Endothelial cell of hepatic sinusoid (primary cell): ENCODE results near the gene PRIMA1.
"Not testable (repeated sequence)": the region's sequence is repeated elsewhere in the genome, so short reads cannot be mapped to it uniquely, and the experiment has no call there.

Experiments used
- in situ Hi-C: cut with HindIII; loops from 2 replicates; pipeline ENCODE4 v1.10.0; 2017; ENCODE audit warnings: low sequenced_read_pairs

Gene PRIMA1, protein sequence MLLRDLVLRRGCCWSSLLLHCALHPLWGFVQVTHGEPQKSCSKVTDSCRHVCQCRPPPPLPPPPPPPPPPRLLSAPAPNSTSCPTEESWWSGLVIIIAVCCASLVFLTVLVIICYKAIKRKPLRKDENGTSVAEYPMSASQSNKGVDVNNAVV

DNA sequence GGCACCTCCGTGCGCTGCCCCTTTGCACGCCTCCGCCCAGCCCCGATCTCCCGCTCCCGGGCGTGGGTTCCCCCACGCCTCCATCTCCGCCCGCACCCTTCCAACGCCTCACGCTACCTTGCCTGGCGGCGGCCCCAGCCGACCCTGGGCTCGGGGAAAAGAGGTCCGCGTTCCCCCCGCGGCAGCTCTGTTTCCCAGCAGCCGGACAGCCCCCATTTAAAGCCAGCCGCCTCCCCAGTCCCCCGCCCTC, at the start of gene PRIMA1:
TSS of gene PRIMA1 (minus strand) at position 193 of the 250 bp plus-strand sequence. CDS start 767 bp downstream, outside the sequence.
- in situ Hi-C loops = no loop called here

DNA sequence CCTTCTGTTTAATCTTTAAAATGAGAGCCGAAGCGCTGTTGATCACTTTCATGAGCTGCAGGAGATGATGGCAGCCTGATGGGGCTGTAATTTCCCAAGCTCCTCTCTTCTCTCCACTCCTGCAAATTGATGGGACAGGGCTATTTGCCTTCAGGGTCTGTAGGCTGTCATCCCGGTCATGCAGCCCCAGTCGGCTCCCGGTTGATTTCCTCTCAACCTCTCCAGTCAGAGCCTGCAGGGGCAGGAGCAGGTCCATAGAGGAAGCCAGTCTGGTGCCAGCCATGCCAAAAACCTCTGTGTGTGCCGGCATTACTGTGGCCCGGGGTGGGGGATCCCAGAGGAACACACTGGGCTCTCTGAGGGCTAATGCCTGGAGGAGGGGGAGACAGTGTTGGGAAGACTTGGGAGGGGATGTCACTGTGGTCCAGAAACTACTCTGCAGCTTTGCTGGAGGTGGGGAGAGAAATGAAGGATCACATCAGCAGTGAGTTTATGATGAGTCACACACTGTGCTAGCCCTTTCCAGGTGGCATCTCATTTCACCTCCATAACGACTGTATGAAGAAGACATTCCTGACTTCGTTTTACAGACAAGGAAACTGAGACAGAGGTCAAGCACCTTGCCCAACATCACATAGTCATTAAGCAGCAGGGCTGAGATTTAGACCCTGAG, 46.5 kb upstream of the PRIMA1 start:
- in situ Hi-C loops = no loop called here

DNA sequence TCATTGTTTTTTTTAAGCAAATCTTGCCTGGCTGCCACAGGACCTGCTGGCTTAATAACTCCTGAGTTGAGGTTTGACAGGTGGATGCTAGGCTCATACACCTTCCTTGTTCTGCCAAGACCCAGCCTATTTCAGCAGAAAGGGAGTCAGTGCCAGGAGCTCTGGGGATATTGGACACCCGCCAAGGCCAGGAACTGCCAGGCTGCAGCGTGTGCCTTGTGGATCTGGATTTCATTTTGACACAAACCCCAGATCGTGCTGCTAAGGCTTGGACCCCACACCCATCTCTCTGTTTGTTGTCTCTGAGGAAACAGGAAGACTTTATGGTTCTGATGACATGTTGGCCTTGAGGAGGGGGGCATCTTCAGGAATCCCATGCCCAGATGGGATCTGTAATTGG, 44.4 kb upstream of the PRIMA1 start:
- in situ Hi-C loops = no loop called here

DNA sequence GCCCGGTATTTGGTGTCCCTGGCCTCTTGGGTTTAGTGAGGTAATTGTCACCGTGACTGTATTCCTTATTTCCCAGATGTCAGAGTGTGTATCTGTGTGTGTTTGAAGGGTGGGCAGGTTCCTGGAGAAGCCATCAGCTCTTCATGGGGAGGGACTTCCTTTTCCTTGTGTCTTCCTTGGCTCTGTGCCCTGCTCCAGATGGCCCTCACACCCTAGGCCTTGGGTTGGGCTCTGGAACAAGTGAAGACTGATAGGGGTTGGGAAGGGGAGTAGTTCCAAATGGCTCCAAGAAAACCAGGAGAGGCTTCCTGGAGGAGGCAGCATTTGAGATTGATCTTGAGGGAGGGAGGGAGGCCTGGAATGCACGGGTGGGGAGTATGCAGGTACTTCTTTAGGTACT, 43.8 kb upstream of the PRIMA1 start:
- in situ Hi-C loops = no loop called here

DNA sequence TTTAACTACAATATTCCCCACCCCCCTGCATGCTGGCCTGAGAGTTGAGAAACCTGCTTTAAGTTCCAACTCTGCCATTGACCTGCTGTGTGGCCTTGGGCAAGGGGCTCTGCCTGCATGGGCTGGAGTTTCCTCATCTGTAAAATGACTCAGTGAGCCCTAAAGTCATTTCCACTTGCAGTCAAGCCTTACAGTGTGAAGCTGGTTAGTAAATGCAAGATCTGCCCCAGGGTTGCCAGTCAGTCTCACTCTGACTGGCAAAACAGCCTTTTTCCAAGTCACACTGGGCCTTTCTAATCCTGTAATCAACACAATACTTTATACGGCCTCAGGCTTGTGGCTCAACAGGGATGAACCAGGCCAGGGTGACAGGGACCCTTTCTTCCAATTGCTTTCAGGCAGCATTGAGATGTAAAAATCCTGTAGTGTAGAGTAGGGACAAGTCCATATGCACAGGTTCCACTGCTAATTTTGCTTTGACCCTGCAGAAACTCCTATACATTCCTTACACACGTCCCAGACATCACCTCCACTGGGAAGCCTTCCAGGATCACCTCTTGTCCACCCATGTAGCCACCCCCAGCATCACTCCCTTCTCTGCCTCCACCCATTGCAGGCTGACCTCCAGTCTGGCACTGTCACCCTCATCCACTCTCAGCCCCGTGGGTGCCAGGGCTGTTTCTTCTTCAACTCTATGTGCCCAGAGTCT, 42.6 kb upstream of the PRIMA1 start:
- in situ Hi-C loops = no loop called here

DNA sequence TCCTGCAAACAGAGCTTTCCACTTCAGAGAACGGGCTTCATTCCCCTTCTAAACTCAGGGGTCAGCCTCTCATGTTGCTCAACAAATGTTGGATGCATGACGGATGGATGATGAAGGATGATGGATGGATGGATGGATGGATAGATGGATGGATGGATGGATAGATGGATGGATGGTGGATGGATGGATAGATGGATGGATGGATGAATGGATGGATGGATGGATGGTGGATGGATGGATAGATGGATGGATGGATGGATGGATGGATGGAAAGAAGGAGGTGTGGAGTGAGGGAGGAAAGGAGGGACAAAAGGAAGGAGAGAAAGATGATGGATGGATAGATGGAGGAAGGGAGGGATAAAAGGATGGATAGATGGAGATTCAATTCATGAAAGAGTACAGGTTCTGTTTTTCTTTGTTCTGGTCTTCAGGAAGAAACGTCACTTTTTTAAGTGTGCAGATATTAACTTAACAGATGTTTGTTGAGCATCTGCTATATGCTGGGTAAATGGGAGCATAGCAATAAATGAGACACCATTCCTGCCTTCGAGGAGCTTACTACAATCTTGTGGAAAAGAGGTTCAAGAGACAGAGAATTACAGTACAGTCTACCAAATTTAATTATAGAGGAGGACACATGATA, 41.7 kb upstream of the PRIMA1 start:
- in situ Hi-C loops = no loop called here

DNA sequence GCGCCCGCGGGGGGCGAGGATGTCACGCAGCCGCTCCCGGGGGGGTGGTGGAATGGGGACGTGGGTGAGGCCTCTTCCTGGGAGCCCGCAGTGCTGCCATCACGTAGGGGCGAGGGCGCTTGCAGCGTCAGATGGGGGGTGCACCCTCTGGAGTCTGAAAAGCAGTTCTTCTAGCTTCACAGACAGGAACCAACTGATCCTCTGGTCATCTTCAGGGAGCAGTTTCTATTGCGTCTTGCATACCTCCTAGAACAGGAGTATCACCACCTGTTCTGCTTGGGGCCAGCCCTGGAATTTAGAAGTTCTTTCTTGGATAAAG, 36.9 kb upstream of the PRIMA1 start:
- in situ Hi-C loops = no loop called here

DNA sequence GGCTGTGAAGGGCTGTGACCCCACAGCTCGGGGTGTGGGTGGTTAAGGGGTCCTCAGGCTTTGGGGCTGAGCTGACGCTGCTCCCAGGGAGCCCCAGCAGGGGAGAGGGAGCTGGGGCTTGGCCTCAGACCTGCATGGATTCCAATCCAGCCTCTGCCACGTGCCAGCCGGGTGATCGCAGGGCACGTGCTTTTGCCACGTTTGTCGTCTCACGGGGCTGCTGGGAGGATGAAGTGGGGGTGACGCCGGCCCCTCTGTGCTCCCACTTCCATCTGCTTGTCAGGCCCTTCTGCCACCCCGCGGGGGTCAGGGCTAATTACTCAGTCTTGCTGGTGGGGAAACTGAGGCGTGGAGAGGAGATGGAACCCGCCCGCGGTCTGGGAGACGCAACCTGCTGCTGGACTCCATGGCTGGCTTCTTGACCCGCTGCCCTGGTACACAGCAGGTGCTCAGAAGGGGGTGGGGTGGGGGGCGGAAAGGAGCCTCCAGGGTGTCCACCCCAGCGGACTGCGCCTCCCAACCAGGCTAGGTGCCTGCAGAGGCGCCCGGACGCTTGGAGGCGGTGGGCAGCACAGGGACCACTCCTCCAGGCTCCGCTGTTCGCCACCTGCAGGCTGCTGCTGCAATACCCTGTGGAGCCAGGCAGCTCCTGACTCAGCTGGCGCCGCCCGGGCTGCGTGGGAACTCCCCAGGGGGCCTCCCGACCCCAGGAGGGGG, 36.4 kb upstream of the PRIMA1 start:
- in situ Hi-C loops = no loop called here

DNA sequence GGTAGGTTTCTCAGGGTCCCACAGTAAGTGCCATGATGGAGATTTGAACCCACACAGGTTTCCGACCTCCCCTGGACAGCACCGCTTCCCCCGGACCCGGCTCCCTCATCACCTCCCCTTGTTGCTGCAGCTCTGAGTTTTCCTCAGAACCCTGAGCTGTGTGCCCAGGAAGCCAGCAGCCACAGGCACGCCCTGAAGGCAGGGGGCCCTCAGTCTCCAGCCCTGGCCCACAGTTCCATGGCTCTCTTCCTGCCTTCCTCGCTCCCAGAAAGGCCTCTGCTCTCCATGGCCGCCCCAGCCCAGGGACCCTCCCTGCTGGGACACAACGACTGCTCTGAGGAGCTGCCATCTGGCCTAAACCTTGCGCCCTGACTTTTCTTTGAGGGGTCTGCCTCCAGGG, 35.8 kb upstream of the PRIMA1 start:
- in situ Hi-C loops = no loop called here

DNA sequence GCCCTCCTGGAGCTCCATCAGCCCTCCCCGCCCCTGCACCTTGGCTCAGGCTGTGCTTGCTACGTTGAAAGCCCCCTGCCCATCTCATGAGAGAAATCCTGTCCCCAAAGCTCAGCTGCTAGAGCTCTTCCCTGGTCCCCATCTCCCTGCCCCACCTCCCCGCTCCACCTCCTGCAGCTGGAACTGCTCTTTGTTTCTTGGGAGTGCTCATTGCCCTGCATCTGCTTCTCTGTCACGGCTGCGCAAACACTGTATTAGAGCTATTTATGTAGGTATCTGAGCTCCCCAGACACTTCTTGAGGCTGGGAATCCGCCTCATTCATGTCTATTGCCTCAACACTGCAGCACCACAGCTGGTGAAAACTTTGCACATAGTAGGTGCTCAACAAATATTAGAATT, 32.8 kb upstream of the PRIMA1 start:
- in situ Hi-C loops = no loop called here

DNA sequence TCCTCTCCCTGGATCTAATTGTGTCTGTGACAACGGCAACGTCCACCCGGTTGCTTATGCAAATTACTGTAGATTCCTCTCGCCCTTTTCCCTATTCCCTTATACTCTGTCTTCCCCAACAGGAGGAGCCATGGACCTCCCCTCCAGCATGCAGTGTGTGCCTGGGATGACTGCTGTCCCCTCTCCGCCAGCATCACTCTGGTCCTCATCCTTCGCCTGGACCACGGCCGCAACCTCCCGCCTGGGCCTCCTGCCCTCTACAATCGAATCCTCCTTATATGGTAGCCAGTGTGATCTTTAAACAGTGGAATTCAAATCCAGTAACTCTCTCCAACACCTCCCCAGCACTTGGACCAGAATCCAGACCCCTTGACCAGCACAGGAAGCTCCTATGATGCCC, 30.6 kb upstream of the PRIMA1 start:
- in situ Hi-C loops = no loop called here

DNA sequence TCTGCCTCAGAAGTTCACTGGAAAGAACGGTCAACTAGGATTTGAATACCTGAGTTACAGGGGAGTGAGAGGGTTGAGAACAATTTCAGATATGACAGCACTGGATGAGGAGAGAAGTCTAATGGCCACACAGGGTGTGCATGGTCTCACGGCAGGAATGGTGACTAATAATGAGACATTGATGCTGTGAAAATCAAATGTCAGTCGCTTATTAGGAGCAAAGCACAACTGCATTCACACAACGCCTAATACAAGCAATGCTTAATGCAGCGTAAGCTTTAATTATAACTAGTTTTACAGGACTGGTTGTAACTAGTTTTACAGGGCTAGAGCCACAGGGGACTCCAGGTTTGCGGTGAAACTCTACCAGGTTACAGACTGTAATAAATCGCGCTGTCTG, 23.4 kb upstream of the PRIMA1 start:
- in situ Hi-C loops = no loop called here

DNA sequence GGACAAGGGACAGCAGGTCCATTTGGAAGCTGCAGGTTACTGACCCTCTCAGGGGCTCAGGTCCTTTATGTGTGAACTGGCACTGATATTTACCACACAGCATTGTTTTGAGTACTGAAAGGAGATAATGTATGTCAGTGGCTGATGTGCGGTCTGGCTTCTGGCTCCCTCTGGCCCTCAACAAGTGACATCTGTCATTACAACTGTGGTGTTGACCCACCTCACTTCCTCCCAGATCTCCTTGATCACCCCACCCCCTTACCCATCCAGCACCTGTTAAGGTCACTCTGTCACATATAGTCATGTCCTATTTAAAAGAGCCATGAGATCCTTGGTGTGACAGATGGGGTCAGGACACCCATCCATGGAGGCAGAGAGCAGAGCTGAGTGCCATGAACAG, 22.7 kb upstream of the PRIMA1 start:
- in situ Hi-C loops = no loop called here

DNA sequence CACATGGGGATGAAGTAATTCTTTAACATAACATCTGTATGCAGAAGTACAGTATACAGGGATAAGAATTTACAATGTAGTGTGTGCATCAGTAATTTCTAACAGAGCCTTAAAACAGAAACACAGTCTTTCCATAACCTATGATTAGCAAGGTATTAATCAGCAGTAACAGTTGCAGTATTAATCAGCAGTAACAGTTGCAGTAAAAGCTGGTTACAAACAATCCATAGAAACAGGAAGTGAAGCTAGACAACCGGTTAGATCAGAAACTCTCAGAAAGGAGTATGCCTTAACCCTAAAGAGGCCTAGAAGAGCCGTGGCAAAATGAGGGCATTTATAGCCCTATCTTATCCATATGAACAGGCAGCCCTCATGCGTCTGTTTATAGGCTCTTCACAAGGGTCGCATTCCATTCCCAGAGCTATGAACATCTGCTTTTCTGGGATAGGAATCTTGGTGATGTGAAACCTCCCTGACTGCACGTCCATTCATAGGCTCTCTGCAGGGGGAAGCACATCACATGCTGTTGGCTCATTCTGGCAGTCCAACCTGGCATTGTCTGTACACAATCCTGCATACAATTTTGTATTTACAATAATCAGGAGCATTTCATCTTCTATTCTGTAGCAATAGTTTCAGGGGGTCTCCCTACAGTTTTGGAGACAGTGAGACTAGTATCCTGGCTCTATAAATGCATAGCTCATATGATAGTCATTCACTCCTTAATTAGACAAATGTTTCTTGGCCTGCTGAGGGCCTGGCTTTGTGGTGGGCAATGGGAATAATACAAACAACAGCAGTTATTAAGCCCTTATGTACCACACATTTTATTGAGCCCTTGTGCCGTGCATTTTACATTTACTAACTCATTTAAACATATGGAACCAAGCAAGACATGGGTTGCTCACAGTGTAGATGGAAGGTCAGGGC, 21.5 kb upstream of the PRIMA1 start:
- in situ Hi-C loops = not testable (repeated sequence)

DNA sequence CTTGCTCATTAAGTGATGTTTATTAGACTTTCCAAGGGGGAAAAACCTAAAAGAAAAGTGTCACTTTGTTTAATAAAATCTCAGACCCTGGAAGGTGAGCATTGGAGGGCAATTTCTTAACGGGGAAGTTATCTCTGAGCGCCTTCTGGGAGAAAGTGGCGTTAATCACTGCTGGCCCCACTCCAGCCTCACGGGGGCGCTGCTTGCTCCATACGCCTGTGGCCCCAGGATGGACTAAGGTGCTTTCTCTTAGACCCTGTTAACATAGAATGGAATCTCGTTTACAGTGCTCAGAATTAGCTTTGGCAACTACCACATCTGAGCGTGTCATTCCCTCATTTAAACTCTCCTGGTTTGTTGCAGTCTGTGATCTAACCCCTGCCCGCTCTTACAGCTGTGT, 16.4 kb upstream of the PRIMA1 start:
- in situ Hi-C loops = no loop called here

DNA sequence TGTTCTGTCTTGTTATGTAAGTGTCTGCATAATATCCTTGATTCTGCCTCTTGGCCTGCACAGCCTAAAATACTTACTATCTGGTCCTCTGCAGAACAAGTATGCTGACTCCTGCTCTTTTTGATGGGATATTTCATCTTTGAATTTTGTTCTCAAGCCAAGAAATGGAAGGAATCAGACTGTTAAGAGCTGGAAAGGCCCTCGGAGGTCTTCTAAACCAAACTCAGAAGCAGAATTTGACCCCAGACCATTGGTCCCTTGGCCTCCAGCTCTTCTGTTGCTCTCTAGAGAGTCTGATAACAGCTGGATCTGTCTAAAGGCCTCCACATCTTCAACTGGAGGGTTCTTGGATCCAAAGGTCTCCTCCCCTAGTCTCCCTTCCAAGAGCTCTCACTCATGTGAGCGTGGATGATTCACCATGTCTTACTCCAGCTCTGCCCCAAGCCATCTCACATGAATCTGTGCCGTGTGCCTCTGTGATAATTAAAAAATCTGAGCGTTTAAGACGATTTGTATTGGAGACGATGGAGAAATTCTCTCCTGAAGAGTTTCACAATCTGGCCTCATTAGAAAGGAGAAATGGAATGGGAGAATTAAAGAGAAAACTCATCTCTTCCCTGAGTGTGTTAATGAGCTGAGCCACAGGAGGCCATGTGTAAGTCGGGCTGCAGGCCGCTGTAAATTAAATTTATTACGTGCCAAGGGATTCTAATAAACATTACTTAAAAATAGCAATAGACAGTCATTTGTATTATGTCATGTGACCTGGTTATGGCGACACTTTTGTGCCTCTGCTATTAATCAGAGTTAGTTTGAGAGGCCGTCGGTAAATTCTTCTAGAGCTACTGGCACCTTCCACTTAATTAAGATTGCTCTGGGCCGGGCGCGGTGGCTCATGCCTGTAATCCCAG, 15.4 kb upstream of the PRIMA1 start:
- in situ Hi-C loops = no loop called here

DNA sequence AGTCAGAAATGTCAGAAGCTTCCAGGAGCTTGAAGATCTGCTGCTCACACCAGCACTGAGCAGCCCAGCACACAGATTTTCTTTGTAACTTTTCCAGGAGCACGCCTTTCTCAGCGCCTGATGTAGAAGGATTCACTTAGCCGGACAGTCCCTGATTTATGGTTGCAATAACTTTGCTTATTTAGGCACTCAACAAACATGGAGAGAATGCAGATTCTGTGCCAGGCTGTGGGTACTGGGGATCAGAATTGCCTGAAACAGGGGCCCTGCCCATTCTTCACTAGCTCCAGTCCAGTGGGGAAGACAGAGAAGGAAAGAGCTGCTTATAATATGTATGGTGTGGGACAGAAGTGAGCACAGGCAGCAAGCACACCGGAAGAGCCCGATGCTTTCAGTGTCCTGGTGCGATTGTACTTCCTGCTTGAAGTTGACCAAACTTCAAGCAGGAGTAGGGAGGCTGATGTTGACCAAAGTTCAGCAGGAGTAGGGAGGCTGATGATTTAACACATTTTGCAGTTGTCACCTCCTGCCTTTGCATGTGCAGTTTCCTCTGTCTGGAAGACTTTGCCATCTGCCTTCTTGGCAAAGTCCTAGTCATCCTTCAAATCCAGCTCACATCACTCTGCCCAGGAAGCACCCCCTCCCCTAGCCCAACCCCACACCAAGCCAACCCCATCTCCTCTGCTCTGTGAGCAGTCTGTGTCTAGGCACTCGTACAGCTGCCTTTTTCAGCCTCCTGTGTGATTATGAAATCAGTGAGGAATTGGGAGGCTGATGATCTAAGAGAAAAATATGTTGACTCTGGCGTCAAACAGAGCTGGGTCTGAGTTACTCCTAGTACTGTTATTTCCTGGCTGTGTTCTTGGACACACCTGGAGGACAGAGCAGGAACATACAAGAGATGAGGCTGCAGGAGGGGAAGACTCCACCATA, 12.0 kb upstream of the PRIMA1 start:
- in situ Hi-C loops = no loop called here

DNA sequence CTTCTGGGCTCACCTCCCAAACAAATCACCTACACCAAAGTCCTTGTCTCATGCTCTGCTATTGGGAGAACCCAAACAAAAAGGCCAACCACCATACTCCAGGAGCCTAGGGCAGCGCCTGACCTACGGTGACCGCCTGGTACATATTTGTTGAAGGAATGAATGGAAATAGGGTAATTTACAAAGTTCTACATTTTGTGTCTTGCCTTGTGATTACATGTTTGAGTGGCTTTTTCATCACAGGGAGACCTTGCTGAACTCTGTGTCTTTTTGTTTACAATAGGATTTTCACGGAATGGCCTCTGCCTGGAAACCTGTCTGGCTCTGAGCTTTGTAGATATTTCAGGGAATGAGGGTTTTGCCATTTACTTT, 11.3 kb upstream of the PRIMA1 start:
- in situ Hi-C loops = no loop called here

DNA sequence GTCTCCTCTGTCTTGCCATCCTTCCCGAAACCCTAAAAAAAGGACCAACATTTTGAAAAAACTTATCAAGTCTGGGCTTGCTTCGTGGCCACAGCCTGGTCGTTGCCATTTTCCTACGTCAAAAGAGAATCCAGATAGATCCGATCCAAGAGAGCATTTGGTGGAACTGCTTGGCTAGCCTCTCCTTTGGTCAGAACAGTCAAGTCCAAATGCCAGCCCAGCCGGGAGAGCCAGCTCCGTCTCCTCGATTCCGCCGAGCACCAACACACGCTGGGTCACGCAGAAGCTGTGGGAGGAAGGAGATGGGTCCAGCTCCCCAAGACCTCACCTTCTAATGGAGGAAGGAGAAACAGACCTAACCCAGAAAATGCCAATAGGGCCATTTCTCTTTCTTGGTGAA, 9.3 kb upstream of the PRIMA1 start:
- in situ Hi-C loops = no loop called here
